Keratinocyte (primary cell): ENCODE results near the gene GTF2H1.

ENCODE experiments used
- EZH2 ChIP-seq: IDR thresholded peaks from one replicate; pipeline ENCODE4 v1.6.1; 2012; ENCODE audit warnings: inconsistent platforms, mild to moderate bottlenecking, low read length, moderate library complexity
- TF ChIP-seq, protein P1 (sequence below), 3 experiments: IDR thresholded peaks in 1 of 3; conservative IDR thresholded peaks in 1 of 3; optimal IDR thresholded peaks in 1 of 3; 2 replicates in 2 of 3; 3 replicates in 1 of 3; pipeline versions ENCODE3 to v1.5.1; 2011; ENCODE audit warnings: low read length in 3 of 3, mild to moderate bottlenecking in 3 of 3, moderate library complexity in 2 of 3, control low read depth in 1 of 3, inconsistent platforms in 1 of 3; ENCODE audit not compliant: insufficient read depth in 2 of 3; ENCODE audit errors: extremely low read depth in 1 of 3

DNA sequence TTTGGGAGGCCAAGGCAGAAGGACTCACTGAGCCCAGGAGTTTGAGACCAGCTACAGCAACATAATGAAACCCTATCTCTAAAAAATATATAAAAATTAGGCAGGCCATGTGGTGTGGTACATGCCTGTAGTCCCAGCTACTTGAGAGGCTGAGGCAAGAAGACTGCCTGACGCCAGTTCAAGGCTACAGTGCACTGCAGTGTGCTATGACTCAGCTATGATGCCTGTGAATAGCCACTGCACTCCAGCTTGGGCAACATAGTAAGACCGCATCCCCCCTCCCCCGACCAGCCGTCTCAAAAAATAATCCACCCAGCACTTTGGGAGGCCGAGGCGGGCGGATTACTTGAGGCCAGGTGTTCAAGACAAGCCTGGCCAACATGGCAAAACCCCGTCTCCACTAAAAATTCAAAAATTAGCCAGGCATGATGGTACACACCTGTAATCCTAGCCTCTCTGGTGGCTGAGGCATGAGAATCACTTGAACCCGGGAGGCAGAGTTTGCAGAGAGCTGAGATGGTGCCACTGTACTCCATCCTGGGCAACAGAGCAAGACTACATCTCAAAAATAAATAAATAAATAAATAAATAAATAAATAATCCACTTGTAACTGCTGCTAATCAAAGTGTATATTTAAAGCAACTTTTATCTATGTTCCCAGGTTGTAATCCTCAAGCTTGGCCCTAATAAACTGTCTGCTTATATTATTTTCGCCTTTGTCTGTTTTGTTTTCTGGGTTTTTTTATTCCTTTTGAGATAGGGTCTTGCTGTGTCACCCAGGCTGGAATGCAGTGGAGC lies 8.2 kb upstream of the GTF2H1 start:
- no peak for TF ChIP-seq EZH2
- TF ChIP-seq, protein P1, sequence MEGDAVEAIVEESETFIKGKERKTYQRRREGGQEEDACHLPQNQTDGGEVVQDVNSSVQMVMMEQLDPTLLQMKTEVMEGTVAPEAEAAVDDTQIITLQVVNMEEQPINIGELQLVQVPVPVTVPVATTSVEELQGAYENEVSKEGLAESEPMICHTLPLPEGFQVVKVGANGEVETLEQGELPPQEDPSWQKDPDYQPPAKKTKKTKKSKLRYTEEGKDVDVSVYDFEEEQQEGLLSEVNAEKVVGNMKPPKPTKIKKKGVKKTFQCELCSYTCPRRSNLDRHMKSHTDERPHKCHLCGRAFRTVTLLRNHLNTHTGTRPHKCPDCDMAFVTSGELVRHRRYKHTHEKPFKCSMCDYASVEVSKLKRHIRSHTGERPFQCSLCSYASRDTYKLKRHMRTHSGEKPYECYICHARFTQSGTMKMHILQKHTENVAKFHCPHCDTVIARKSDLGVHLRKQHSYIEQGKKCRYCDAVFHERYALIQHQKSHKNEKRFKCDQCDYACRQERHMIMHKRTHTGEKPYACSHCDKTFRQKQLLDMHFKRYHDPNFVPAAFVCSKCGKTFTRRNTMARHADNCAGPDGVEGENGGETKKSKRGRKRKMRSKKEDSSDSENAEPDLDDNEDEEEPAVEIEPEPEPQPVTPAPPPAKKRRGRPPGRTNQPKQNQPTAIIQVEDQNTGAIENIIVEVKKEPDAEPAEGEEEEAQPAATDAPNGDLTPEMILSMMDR (optimal IDR thresholded peaks at IDR 0.05 in 1 of 3, IDR thresholded peaks at IDR 0.05 in 1 of 3, conservative IDR thresholded peaks at IDR 0.05 in 1 of 3; ENCODE audit: extremely low read depth in 1 of 3, insufficient read depth in 2 of 3, low read length in 3 of 3) = no peak
